ENCODE results near the gene SDC4. TPM values are rescaled to one million over a fixed set of nuclear protein-coding genes. Genes with fewer than 3 reads are reported as not detected.

SDC4 gene
- total RNA-seq, 1 donor from 2014 or later, result 62.6 TPM

GRCh38 chr20:45344168-45344860 lies 3.9 kb downstream of the SDC4 start:
- no peaks in the 10 kb centered on the region for H3K36me3 ChIP-seq
- H3K27ac ChIP-seq, result peak overlapping the region; percentile 91
- H3K4me1 ChIP-seq, result peaks cover 80% of the 10 kb centered on the region
- no peak for DNase-seq (ENCODE audit: extremely low spot score in 2 of 2)
- no peaks in the 10 kb centered on the region for H3K9me3 ChIP-seq
- intact Hi-C loops (cut with DNase I), result no loop called here
- TF ChIP-seq POLR2A (IDR thresholded peaks at IDR 0.05), result peak in 1 of 2 donors; percentile 5
- TF ChIP-seq CTCF (IDR thresholded peaks at IDR 0.05), result no peak
- peak; percentile 58 to 74 for TF ChIP-seq POLR2AphosphoS5 (IDR thresholded peaks at IDR 0.05; ENCODE audit: insufficient read depth in 1 of 2, low read depth in 1 of 2)
- H3K4me3 ChIP-seq, result peak overlapping the region; percentile 12 to 76
- H3K27me3 ChIP-seq, result no peaks in the 10 kb centered on the region

GRCh38 chr20:45343532-45344167 lies 4.6 kb downstream of the SDC4 start:
- DNase-seq (ENCODE audit: extremely low spot score in 2 of 2), result no peak
- Histone ChIP-seq H3K9me3 (no peaks in the 10 kb centered on the region), H3K4me3 (peak overlapping the region in 1 of 2 donors; percentile 4), H3K27me3 (no peaks in the 10 kb centered on the region), H3K27ac (peak overlapping the region; percentile 91), H3K4me1 (peaks cover 83% of the 10 kb centered on the region), H3K36me3 (no peaks in the 10 kb centered on the region)
- intact Hi-C loops (cut with DNase I), result no loop called here
- TF ChIP-seq POLR2AphosphoS5 (IDR thresholded peaks at IDR 0.05; ENCODE audit: insufficient read depth in 1 of 2, low read depth in 1 of 2) (no peak), CTCF (IDR thresholded peaks at IDR 0.05) (no peak), POLR2A (IDR thresholded peaks at IDR 0.05) (no peak)

- H3K27ac ChIP-seq, result peak overlapping the region; percentile 91
- H3K4me1 ChIP-seq, result peaks cover 86% of the 10 kb centered on the region
- H3K9me3 ChIP-seq, result no peaks in the 10 kb centered on the region
- H3K4me3 ChIP-seq, result no peak overlapping the region
- no peak for DNase-seq (ENCODE audit: extremely low spot score in 2 of 2)
- no peaks in the 10 kb centered on the region for H3K36me3 ChIP-seq
- no peaks in the 10 kb centered on the region for H3K27me3 ChIP-seq
- intact Hi-C loops (cut with DNase I), result no loop called here
- TF ChIP-seq CTCF (IDR thresholded peaks at IDR 0.05) (no peak), POLR2A (IDR thresholded peaks at IDR 0.05) (no peak), POLR2AphosphoS5 (IDR thresholded peaks at IDR 0.05; ENCODE audit: insufficient read depth in 1 of 2, low read depth in 1 of 2) (no peak)
Observed at GRCh38 chr20:45342855-45343531, 5.2 kb downstream of the SDC4 start.

- peak overlapping the region; percentile 7 to 29 for H3K4me3 ChIP-seq
- no peak for DNase-seq (ENCODE audit: extremely low spot score in 2 of 2)
- H3K4me1 ChIP-seq, result peaks cover 89% of the 10 kb centered on the region
- intact Hi-C loops (cut with DNase I), result no loop called here
- no peaks in the 10 kb centered on the region for H3K9me3 ChIP-seq
- peak overlapping the region; percentile 91 for H3K27ac ChIP-seq
- H3K36me3 ChIP-seq, result no peaks in the 10 kb centered on the region
- TF ChIP-seq CTCF (IDR thresholded peaks at IDR 0.05) (no peak), POLR2AphosphoS5 (IDR thresholded peaks at IDR 0.05; ENCODE audit: insufficient read depth in 1 of 2, low read depth in 1 of 2) (peak; percentile 37 to 68), POLR2A (IDR thresholded peaks at IDR 0.05) (no peak)
- no peaks in the 10 kb centered on the region for H3K27me3 ChIP-seq
Observed at GRCh38 chr20:45341939-45342854, 6.0 kb downstream of the SDC4 start.

Data from vagina (tissue), 2 donors.